Liver (tissue), 9 donors: Measurements from ENCODE around the gene DOK6. TPM values are rescaled to one million over a fixed set of nuclear protein-coding genes. Genes with fewer than 3 reads are reported as not detected.

Experiments used
- DNase-seq: peaks from one replicate; pipeline ENCODE4 v3.0.0-alpha.2; 2017; ENCODE audit warnings: low spot score
- H3K27ac ChIP-seq, 2 donors: one replicate each; pipeline ENCODE4 v1.7.0; 2013; ENCODE audit warnings: inconsistent platforms in 2 of 2, low read length in 2 of 2, control low read depth in 1 of 2, low read depth in 1 of 2, mild to moderate bottlenecking in 1 of 2
- H3K27me3 ChIP-seq, 4 donors: one replicate each; pipeline versions ENCODE4 v1.6.1 to v1.7.0; 2013; ENCODE audit warnings: low read length in 3 of 4, inconsistent platforms in 1 of 4, mild to moderate bottlenecking in 1 of 4, moderate library complexity in 1 of 4; ENCODE audit not compliant: control insufficient read depth in 4 of 4, insufficient read depth in 4 of 4
- H3K36me3 ChIP-seq, 4 donors: one replicate each; pipeline versions ENCODE4 v1.6.1 to v1.7.0; 2013; ENCODE audit warnings: low read length in 3 of 4, mild to moderate bottlenecking in 3 of 4, low read depth in 1 of 4, moderate library complexity in 1 of 4; ENCODE audit not compliant: control insufficient read depth in 4 of 4, insufficient read depth in 3 of 4
- H3K4me1 ChIP-seq, 4 donors: one replicate each; pipeline versions ENCODE4 v1.6.1 to v1.7.0; 2013; ENCODE audit warnings: low read length in 3 of 4, mild to moderate bottlenecking in 3 of 4, moderate library complexity in 1 of 4; ENCODE audit not compliant: control insufficient read depth in 4 of 4, insufficient read depth in 4 of 4
- H3K4me3 ChIP-seq, 3 donors: one replicate each; pipeline versions ENCODE4 v1.6.1 to v1.7.0; 2013; ENCODE audit warnings: low read length in 3 of 3, control low read depth in 1 of 3, low read depth in 1 of 3, mild to moderate bottlenecking in 1 of 3
- H3K9ac ChIP-seq, 2 donors: one replicate each; pipeline ENCODE4 v1.7.0; 2013; ENCODE audit warnings: low read length in 2 of 2, mild to moderate bottlenecking in 2 of 2, moderate library complexity in 2 of 2, control low read depth in 1 of 2, low read depth in 1 of 2
- H3K9me3 ChIP-seq, 4 donors: one replicate each; pipeline versions ENCODE4 v1.6.1 to v1.7.0; 2013; ENCODE audit warnings: low read length in 3 of 4; ENCODE audit not compliant: control insufficient read depth in 4 of 4
- CTCF ChIP-seq: fragments of 150-350 bp; IDR thresholded peaks from 2 replicates; pipeline ENCODE4 v1.5.1; 2017; ENCODE audit warnings: improper control_type of control experiment, low read depth, low read length; ENCODE audit not compliant: missing input control
- EGR1 ChIP-seq, 2 donors: IDR thresholded peaks; 2 replicates each; pipeline ENCODE4 v1.6.1; 2016 to 2018; ENCODE audit warnings: antibody characterized with exemption in 2 of 2, low read depth in 2 of 2
- FOXA1 ChIP-seq: IDR thresholded peaks from 2 replicates; pipeline ENCODE4 v1.6.1; 2016; ENCODE audit warnings: antibody characterized with exemption
- FOXA2 ChIP-seq: IDR thresholded peaks from 2 replicates; pipeline ENCODE4 v1.6.1; 2016; ENCODE audit warnings: antibody characterized with exemption
- GABPA ChIP-seq, 2 donors: IDR thresholded peaks in 1 of 2; conservative IDR thresholded peaks in 1 of 2; 2 replicates each; pipeline ENCODE4 v1.6.1; 2016; ENCODE audit warnings: antibody characterized with exemption in 2 of 2, mild to moderate bottlenecking in 1 of 2, moderate library complexity in 1 of 2
- HNF4A ChIP-seq, 2 donors: conservative IDR thresholded peaks; 2 replicates each; pipeline ENCODE4 v1.6.1; 2016; ENCODE audit warnings: antibody characterized with exemption in 2 of 2, mild to moderate bottlenecking in 2 of 2
- HNF4G ChIP-seq: IDR thresholded peaks from 2 replicates; pipeline ENCODE4 v1.6.1; 2016; ENCODE audit warnings: antibody characterized with exemption
- JUND ChIP-seq, 2 donors: IDR thresholded peaks; 2 replicates each; pipeline ENCODE4 v1.6.1; 2016; ENCODE audit warnings: antibody characterized with exemption in 2 of 2
- NR2F2 ChIP-seq: IDR thresholded peaks from 2 replicates; pipeline ENCODE4 v1.6.1; 2016; ENCODE audit warnings: antibody characterized with exemption
- RAD21 ChIP-seq, 2 donors: IDR thresholded peaks; 2 replicates each; pipeline ENCODE4 v1.6.1; 2016; ENCODE audit warnings: antibody characterized with exemption in 2 of 2, mild to moderate bottlenecking in 2 of 2
- RXRA ChIP-seq, 2 donors: IDR thresholded peaks; 2 replicates each; pipeline ENCODE4 v1.6.1; 2017 to 2018; ENCODE audit warnings: antibody characterized with exemption in 2 of 2, mild to moderate bottlenecking in 1 of 2
- SP1 ChIP-seq: IDR thresholded peaks from 2 replicates; pipeline ENCODE4 v1.6.1; 2018; ENCODE audit warnings: antibody characterized with exemption, mild to moderate bottlenecking
- TAF1 ChIP-seq: conservative IDR thresholded peaks from 2 replicates; pipeline ENCODE4 v1.6.1; 2016; ENCODE audit warnings: antibody characterized with exemption, mild to moderate bottlenecking
- YY1 ChIP-seq: IDR thresholded peaks from 2 replicates; pipeline ENCODE4 v1.6.1; 2016; ENCODE audit warnings: antibody characterized with exemption, mild to moderate bottlenecking
- WGBS: extraction: QIAGEN DNeasy Blood & Tissue Kit; methylation state at CpG from one replicate; pipeline ENCODE4 v1.1.7; 2013; 5-methylcytosine and 5-hydroxymethylcytosine counted together
- polyA plus RNA-seq, 2 donors: library from polyadenylated mRNA; stranded (reverse) in 1 of 2; unstranded in 1 of 2; fragments of 200-250 nt in 1 of 2; fragments of >200 nt in 1 of 2; fragmentation: Nextera tagmentation in 1 of 2; extraction: Ambion mirVana in 1 of 2; gene quantifications; one replicate each; pipeline versions ENCODE4 v1.2.1 to v1.2.3, GENCODE V29; 2013 to 2015
- total RNA-seq, 2 donors: library from RNA; depleted of rRNA; stranded (reverse); fragments of >200 nt; gene quantifications; one replicate each; pipeline ENCODE4 v1.2.3, GENCODE V29; 2014
- TF ChIP-seq, protein P1 (sequence below): IDR thresholded peaks from 2 replicates; pipeline ENCODE4 v1.6.1; 2016; ENCODE audit warnings: antibody characterized with exemption
- TF ChIP-seq, protein P2 (sequence below): IDR thresholded peaks from 2 replicates; pipeline ENCODE4 v1.6.1; 2016; ENCODE audit warnings: antibody characterized with exemption, mild to moderate bottlenecking
- TF ChIP-seq, protein P3 (sequence below): IDR thresholded peaks from 2 replicates; pipeline ENCODE4 v1.6.1; 2016; ENCODE audit warnings: antibody characterized with exemption
- TF ChIP-seq, protein P4 (sequence below): IDR thresholded peaks from 2 replicates; pipeline ENCODE4 v1.6.1; 2016; ENCODE audit warnings: antibody characterized with exemption
- donor health status: healthy.
- donor health status: healthy.
- donor health status: healthy.
- donor health status: healthy.
- donor health status: healthy.

Gene DOK6
- total and polyA plus RNA-seq, 4 donors: 0.08 to 1.1 (median 0.67) TPM

DNA sequence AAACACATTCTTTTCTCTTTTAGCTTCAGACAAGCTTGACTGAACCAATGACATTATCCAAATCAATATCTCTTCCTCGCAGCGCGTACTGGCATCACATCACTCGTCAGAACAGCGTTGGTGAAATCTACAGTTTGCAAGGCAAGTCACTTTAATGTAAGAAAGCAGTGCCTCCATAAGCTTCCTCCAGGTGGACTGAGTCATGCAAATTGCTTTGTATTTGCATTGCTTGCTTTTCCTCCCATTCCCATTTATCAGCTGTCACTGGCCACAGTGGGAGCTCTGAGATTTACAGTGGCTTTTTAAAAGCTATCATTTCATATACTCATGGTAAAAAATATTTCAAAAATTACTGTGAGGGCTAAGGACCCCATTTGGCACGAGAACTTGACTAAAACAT, 357.0 kb downstream of the DOK6 start:
- Histone ChIP-seq H3K9me3 (no peaks in the 10 kb centered on the region), H3K27ac (no peak overlapping the region), H3K27me3 (no peaks in the 10 kb centered on the region), H3K9ac (no peak overlapping the region), H3K4me1 (no peaks in the 10 kb centered on the region), H3K4me3 (no peak overlapping the region), H3K36me3 (peaks cover 0 to 2% (median 0%) of the 10 kb centered on the region in 4 donors)
- no peak for DNase-seq
- no peak for TF ChIP-seq RXRA (IDR thresholded peaks at IDR 0.05)
- TF ChIP-seq FOXA1: no peak
- 69% methylated on average over 6 of the region's 6 CpGs for WGBS

- no peaks in the 10 kb centered on the region for H3K4me1 ChIP-seq
- no peaks in the 10 kb centered on the region for H3K9me3 ChIP-seq
- H3K36me3 ChIP-seq: peaks cover 0 to 2% (median 0%) of the 10 kb centered on the region in 4 donors
- no peak overlapping the region for H3K4me3 ChIP-seq
- TF ChIP-seq JUND (IDR thresholded peaks at IDR 0.05) (no peak), SP1 (no peak), GABPA (IDR thresholded peaks at IDR 0.05 in 1 of 2, conservative IDR thresholded peaks at IDR 0.05 in 1 of 2) (no peak), NR2F2 (no peak), FOXA2 (no peak), FOXA1 (no peak), TAF1 (no peak), YY1 (no peak), HNF4A (conservative IDR thresholded peaks at IDR 0.05) (no peak), HNF4G (no peak), EGR1 (IDR thresholded peaks at IDR 0.05; ENCODE audit: low read depth in 2 of 2) (no peak), RXRA (IDR thresholded peaks at IDR 0.05) (no peak), CTCF (no peak), RAD21 (IDR thresholded peaks at IDR 0.05) (no peak)
- TF ChIP-seq, protein P1, sequence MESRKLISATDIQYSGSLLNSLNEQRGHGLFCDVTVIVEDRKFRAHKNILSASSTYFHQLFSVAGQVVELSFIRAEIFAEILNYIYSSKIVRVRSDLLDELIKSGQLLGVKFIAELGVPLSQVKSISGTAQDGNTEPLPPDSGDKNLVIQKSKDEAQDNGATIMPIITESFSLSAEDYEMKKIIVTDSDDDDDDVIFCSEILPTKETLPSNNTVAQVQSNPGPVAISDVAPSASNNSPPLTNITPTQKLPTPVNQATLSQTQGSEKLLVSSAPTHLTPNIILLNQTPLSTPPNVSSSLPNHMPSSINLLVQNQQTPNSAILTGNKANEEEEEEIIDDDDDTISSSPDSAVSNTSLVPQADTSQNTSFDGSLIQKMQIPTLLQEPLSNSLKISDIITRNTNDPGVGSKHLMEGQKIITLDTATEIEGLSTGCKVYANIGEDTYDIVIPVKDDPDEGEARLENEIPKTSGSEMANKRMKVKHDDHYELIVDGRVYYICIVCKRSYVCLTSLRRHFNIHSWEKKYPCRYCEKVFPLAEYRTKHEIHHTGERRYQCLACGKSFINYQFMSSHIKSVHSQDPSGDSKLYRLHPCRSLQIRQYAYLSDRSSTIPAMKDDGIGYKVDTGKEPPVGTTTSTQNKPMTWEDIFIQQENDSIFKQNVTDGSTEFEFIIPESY: no peak
- TF ChIP-seq, protein P2, sequence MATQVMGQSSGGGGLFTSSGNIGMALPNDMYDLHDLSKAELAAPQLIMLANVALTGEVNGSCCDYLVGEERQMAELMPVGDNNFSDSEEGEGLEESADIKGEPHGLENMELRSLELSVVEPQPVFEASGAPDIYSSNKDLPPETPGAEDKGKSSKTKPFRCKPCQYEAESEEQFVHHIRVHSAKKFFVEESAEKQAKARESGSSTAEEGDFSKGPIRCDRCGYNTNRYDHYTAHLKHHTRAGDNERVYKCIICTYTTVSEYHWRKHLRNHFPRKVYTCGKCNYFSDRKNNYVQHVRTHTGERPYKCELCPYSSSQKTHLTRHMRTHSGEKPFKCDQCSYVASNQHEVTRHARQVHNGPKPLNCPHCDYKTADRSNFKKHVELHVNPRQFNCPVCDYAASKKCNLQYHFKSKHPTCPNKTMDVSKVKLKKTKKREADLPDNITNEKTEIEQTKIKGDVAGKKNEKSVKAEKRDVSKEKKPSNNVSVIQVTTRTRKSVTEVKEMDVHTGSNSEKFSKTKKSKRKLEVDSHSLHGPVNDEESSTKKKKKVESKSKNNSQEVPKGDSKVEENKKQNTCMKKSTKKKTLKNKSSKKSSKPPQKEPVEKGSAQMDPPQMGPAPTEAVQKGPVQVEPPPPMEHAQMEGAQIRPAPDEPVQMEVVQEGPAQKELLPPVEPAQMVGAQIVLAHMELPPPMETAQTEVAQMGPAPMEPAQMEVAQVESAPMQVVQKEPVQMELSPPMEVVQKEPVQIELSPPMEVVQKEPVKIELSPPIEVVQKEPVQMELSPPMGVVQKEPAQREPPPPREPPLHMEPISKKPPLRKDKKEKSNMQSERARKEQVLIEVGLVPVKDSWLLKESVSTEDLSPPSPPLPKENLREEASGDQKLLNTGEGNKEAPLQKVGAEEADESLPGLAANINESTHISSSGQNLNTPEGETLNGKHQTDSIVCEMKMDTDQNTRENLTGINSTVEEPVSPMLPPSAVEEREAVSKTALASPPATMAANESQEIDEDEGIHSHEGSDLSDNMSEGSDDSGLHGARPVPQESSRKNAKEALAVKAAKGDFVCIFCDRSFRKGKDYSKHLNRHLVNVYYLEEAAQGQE: no peak
- TF ChIP-seq, protein P3, sequence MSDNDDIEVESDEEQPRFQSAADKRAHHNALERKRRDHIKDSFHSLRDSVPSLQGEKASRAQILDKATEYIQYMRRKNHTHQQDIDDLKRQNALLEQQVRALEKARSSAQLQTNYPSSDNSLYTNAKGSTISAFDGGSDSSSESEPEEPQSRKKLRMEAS: no peak
- TF ChIP-seq, protein P4, sequence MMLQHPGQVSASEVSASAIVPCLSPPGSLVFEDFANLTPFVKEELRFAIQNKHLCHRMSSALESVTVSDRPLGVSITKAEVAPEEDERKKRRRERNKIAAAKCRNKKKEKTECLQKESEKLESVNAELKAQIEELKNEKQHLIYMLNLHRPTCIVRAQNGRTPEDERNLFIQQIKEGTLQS: no peak
- H3K27me3 ChIP-seq: no peaks in the 10 kb centered on the region
- H3K9ac ChIP-seq: no peak overlapping the region
- H3K27ac ChIP-seq: no peak overlapping the region
- no peak for DNase-seq
These were observed 357.8 kb downstream of the DOK6 start for GRCh38 chr18:69758458-69758857.
